ENCODE results near the gene DPP8.
"Not testable (repeated sequence)": the region's sequence is repeated elsewhere in the genome, so short reads cannot be mapped to it uniquely, and the experiment has no call there.

DPP8 gene

GRCh38 chr15:65516997-65517865, at the start of gene DPP8:
TSS of gene DPP8 (minus strand) at chr15:65517689. CDS start at chr15:65512553, 5,136 bp downstream.
- peak; percentile 51 to 94 (median 86) for DNase-seq

DNA sequence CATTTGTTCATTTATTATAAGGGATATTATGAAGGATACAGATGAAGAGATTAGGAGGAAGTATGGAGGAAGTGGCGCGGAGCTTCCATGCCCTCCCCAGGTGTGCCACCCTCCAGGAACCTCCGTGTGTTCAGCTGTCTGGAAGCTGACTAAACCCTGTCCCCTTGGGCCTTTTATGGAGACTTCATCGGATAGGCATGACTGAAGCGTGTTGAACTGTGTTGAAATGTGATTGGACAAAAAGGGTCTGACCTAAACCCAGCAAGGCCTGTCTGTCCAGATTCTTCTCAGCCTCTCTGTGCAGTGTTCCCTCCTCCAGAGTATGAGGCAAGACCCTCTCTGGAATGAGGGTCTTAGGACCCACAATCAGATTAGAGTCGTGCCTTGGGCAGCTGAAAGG, 44.4 kb upstream of the DPP8 start:
- DNase-seq, result no peak

DNA sequence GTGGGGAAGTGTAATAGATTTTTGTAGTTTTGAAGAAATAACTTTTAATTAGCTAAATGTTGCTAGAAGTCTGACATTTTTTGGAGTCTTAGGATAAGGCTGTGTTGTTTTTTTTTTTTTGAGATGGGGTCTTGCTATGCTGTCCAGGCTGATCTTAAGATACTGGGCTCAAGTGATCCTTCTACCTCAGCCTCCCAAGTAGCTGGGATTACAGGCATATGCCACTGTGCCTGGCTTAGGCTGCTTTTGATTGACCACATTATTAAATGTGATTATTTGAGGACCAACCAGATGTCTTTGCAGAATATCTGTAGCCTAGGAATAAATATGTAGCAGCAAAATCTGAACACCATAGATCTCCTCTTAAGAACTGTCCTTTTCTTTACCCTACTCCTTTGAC, 42.5 kb upstream of the DPP8 start:
- no peak for DNase-seq

- DNase-seq, result no peak
Observed at GRCh38 chr15:65558997-65559760, 41.7 kb upstream of the DPP8 start.

DNA sequence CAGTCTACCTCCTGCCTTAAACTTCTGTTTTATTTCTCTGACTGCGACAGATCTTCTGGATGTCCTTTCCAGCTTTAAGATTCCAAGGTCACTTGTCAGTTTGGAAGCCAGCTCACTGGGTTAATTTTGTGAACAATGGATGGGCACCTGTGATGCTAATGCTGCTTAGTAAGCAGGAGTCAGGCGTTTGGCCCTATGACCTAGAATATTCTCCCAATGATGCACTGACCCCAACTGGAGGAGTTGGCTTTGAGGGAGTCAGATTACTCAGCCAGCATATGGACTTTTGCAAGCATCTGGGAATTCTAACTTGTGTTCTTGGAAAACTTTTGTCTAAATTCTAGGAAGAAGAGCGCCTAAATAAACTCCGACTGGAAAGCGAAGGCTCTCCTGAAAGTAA, 40.8 kb upstream of the DPP8 start:
- no peak for DNase-seq

- no peak for DNase-seq
Observed at GRCh38 chr15:65556622-65557021, 39.1 kb upstream of the DPP8 start.

- DNase-seq, result no peak
Observed at GRCh38 chr15:65553691-65554090, 36.2 kb upstream of the DPP8 start.

DNA sequence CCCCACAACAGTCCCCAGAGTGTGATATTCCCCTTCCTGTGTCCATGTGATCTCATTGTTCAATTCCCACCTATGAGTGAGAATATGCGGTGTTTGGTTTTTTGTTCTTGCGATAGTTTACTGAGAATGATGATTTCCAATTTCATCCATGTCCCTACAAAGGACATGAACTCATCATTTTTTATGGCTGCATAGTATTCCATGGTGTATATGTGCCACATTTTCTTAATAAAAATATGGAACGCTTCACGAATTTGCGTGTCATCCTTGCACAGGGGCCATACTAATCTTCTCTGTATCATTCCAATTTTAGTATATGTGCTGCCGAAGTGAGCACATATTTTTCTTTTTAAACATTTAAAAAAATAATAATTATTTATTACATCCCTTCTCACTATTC, 35.4 kb upstream of the DPP8 start:
- DNase-seq, result not testable (repeated sequence)

DNA sequence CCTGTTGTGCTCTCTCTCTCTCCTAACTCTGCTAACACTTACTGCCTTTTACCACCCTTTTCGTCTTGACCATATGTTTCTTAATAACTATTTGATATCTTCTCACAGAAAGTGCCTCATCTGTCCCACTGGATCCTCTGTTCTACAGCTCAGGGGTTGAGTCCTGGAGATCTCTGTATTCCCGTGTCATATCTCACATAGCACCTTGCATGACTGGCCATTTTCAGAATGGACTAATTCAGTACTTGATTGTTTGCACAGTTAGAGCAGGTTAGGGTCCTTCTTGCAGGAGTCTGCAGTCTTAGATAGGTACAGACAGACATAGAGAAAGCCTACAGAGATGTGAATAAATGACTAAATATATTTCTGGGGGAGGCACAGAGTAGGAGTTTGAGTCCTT, 33.7 kb upstream of the DPP8 start:
- no peak for DNase-seq

- DNase-seq, result no peak
Observed at GRCh38 chr15:65550681-65551098, 33.2 kb upstream of the DPP8 start.

DNA sequence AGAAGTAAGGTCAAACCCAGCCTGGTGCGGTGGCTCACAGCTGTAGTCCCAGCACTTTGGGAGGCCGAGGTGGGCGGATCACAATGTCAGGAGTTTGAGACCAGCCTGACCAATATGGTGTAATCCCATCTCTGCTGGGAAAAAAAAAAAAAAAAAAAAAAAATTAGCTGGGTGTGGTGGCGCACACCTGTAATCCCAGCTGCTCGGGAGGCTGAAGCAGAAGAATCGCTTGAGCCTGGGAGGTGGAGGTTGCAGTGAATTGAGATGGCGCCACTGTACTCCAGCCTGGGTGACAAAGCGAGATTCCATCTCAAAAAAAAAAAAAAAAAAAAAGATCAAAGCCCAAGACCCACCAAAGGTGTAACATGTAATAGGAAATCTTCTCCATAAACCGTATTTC, 31.8 kb upstream of the DPP8 start:
- DNase-seq, result not testable (repeated sequence)

DNA sequence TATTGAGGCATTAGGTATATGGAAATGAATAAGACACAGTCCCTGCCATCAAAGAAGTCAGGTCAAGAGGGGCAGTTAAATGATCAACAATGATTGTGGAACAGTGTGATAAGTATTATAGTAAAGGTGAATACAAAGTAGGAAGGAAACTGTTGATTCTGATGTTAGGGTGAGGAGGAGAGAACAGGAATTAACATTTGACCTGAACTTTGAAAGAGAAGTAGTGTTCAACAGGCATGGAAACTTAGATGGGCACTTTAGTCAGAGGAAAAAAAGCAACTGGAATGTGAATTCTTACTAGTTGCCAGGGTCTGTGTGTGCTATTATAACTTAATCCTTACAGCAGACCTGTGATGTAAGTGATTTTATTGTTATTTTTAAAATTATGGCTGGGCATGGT, 30.4 kb upstream of the DPP8 start:
- DNase-seq, result no peak

DNA sequence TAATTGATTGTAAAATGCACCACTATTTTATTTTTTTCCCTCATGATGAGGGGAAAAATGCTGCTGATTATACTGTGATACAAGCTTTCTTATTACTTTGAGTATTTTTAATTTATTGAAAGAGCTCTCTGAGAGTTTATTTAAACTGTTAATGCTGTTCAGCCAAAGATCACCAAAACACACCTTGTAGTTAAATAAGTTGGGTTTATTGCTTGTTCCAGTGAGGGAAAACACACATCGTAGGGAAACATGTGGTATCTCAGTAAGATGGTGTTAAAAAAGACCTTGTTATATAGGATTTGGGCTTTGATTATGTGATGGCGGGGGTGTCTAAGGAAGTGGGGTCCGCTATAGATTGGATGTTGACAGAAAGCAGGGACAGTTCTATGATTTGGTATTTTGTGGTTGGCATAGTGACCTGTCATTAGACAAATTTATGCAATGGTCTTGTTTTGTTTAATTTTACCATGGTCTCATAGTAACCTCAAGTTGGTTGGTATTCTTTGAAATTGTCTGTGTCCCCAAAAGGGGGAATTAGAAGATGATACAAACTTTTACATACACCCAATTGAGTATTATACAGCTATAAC, 23.8 kb upstream of the DPP8 start:
- no peak for DNase-seq

GRCh38 chr15:65540314-65540713, 22.8 kb upstream of the DPP8 start:
- no peak for DNase-seq

DNA sequence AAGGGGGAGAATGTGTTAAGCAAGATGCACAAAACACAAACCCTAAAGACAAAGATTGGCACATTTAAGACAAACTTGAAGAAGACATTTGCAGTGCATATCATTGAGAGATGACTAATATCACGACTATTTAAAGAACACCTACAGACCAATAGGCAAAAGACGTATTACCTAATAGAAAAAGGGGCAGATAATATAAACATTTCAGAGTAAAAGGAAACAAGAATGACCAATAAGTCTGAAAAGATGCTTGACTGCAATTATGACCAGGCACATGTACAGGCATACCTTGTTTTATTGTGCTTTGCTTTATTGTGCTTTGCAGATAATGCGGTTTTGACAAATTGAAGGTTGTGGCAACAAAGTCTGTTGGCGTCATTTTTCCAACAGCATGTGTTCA, 17.7 kb upstream of the DPP8 start:
- no peak for DNase-seq

- DNase-seq, result no peak
Observed at GRCh38 chr15:65533057-65533756, 15.7 kb upstream of the DPP8 start.

DNA sequence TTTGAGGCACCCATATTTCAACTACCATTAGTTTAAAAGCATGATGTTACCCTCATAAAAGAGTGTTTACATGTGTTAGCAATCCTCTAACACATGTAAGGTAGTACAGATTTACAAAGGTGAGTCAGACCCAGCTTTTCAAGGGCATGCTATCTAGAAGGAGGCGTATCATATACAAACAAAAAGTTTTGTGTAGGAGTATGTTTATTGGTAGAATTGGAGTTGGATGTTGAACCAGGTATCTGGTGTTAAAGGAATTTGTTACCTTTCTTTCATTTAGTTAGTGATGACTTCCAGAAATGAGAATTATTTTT, 15.2 kb upstream of the DPP8 start:
- no peak for DNase-seq

- DNase-seq, result peak in 13 of 14 donors; percentile 45 to 92 (median 73)
Observed at GRCh38 chr15:65530318-65531111, 13.0 kb upstream of the DPP8 start, which contains the start of gene HACD3. TSS of gene HACD3 (plus strand) at chr15:65530463. CDS start at chr15:65530632, 169 bp downstream.

GRCh38 chr15:65529762-65530317, 12.4 kb upstream of the DPP8 start:
- DNase-seq, result no peak

DNA sequence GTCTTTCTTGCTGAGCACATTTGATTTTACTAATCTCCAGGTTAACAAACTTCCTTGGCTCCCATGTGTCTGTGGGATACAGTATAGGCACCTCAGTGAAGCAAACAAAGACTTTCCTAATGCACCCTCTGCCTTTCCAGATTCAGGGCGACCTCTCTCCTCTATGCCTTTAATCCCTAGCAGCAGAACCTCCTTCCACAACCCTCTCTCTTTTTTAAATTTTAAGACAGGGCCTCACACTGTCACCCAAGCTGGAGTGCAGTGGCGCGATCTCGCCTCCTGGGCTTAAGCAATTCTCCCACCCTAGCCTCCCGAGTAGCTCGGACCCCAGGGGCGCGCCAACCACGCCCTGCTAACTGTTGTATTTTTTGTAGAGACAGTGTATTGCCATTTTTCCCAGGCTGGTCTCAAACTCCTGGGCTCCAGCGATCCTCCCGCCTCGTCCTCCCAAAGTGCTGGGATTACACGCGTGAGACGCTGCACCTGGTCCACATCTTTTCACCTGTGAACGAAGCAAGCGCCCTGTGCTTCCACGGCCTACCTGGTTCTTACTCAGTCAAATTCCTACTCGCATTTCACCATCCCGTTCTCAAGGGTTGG, 11.1 kb upstream of the DPP8 start:
- DNase-seq, result no peak

DNA sequence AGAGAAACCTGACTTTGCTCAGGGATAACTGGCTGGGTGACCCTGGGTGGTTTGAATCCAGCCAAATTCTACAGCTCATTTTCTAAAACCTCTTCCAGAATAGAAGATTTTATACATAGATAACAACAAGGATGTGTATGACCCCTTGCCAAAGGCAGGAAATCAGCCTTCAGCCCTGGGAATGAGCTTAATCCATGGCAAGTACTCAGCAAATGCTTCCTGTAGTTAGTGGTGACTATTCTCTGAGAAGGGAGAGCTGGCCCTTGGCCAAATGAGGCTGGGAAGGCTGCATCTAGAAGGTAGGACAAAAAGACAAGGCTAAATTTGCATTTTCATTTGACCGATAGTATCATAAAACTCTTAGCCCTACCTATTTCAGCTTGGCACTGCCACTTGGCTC, 8.1 kb upstream of the DPP8 start:
- DNase-seq, result peak in 2 of 14 donors; percentile 12 to 33

All from C1 segment of cervical spinal cord (tissue), 14 donors.